HepG2 (cell line): Measurements from ENCODE around the gene DDX18. TPM values are rescaled to one million over a fixed set of nuclear protein-coding genes. Genes with fewer than 3 reads are reported as not detected.

Source experiments
- AGO2 ChIP-seq: fragments of 200-400 bp; formaldehyde crosslinking; optimal IDR thresholded peaks from 2 replicates; pipeline ENCODE3; 2017; ENCODE audit warnings: mild to moderate bottlenecking, low read depth, low read length, moderate library complexity
- ARID5B ChIP-seq: IDR thresholded peaks from 2 replicates; pipeline ENCODE4 v1.4.0; 2020; ENCODE audit warnings: mild to moderate bottlenecking, missing genetic modification reagents
- HNRNPLL ChIP-seq: fragments of 200-400 bp; formaldehyde crosslinking; IDR thresholded peaks from 2 replicates; pipeline ENCODE4 v1.6.1; 2017; ENCODE audit warnings: mild to moderate bottlenecking, low read depth, low read length; ENCODE audit not compliant: poor library complexity, severe bottlenecking
- KDM2A ChIP-seq: sonication (generic); formaldehyde crosslinking; IDR thresholded peaks from 2 replicates; pipeline ENCODE4 v1.4.0; 2020; ENCODE audit warnings: low read depth, missing genetic modification reagents, borderline replicate concordance
- MTA1 ChIP-seq: sonication (generic); formaldehyde crosslinking; IDR thresholded peaks from 2 replicates; pipeline ENCODE4 v1.4.0; 2020; ENCODE audit warnings: missing genetic modification reagents, mild to moderate bottlenecking, borderline replicate concordance
- NAIF1 ChIP-seq: sonication (generic); formaldehyde crosslinking; IDR thresholded peaks from 2 replicates; pipeline ENCODE4 v1.5.0; 2020; ENCODE audit warnings: mild to moderate bottlenecking, missing genetic modification reagents, borderline replicate concordance
- NR1H2 ChIP-seq: sonication (generic); formaldehyde crosslinking; IDR thresholded peaks from 2 replicates; pipeline ENCODE4 v1.8.1; 2022; ENCODE audit warnings: low read depth, missing genetic modification reagents, borderline replicate concordance
- PCBP1 ChIP-seq: fragments of 200-400 bp; formaldehyde crosslinking; IDR thresholded peaks from 2 replicates; pipeline ENCODE4 v1.6.1; 2017; ENCODE audit warnings: mild to moderate bottlenecking, low read depth, low read length, borderline replicate concordance
- POGZ ChIP-seq: sonication (generic); formaldehyde crosslinking; IDR thresholded peaks from 2 replicates; pipeline ENCODE4 v1.4.0; 2020; ENCODE audit warnings: mild to moderate bottlenecking, missing genetic modification reagents
- SAFB2 ChIP-seq: sonication (generic); formaldehyde crosslinking; IDR thresholded peaks from 2 replicates; pipeline ENCODE4 v1.5.1; 2020; ENCODE audit warnings: missing genetic modification reagents, low read depth, mild to moderate bottlenecking, borderline replicate concordance
- ZFP62 ChIP-seq: sonication (generic); formaldehyde crosslinking; IDR thresholded peaks from 2 replicates; pipeline ENCODE4 v1.4.0; 2020; ENCODE audit warnings: missing genetic modification reagents
- ZFYVE20 ChIP-seq: sonication (generic); formaldehyde crosslinking; IDR thresholded peaks from 2 replicates; pipeline ENCODE4 v1.8.0; 2023; ENCODE audit warnings: low read depth, mild to moderate bottlenecking, moderate library complexity, missing genetic modification reagents, borderline replicate concordance
- ZNF501 ChIP-seq: sonication (generic); formaldehyde crosslinking; IDR thresholded peaks from 2 replicates; pipeline ENCODE4 v1.5.1; 2020; ENCODE audit warnings: mild to moderate bottlenecking, moderate library complexity, missing genetic modification reagents
- ZNF761 ChIP-seq: sonication (generic); formaldehyde crosslinking; conservative IDR thresholded peaks from 2 replicates; pipeline ENCODE4 v1.4.0; 2020; ENCODE audit warnings: mild to moderate bottlenecking, missing genetic modification reagents
- polyA plus RNA-seq, 8 experiments: library from polyadenylated mRNA; depleted of rRNA in 3 of 8; stranded (reverse) in 7 of 8; unstranded in 1 of 8; fragments of >200 nt; fragmentation: Illumina TruSeq in 4 of 8; extraction: Trizol in 4 of 8; gene quantifications; 2 replicates each; pipeline versions ENCODE4 v1.2.1 to v1.2.3, GENCODE V29; 2011 to 2016; ENCODE audit warnings: low read depth in 4 of 8, missing spikeins in 1 of 8, mixed read lengths in 1 of 8; ENCODE audit not compliant: insufficient read depth in 1 of 8
- total RNA-seq, 5 experiments: library from RNA; depleted of rRNA; stranded (reverse); fragments of >200 nt; fragmentation: Illumina TruSeq; extraction: Trizol; gene quantifications; 2 replicates each; pipeline ENCODE4 v1.2.3, GENCODE V29; 2016; ENCODE audit warnings: low read depth in 1 of 5
- TF ChIP-seq, protein P1 (sequence below): IDR thresholded peaks from 2 replicates; pipeline ENCODE4 v1.6.1; 2016; ENCODE audit warnings: low read depth
- TF ChIP-seq, protein P2 (sequence below): sonication (generic); formaldehyde crosslinking; IDR thresholded peaks from 2 replicates; pipeline ENCODE4 v1.4.0; 2020; ENCODE audit warnings: missing genetic modification reagents
- TF ChIP-seq, protein P3 (sequence below): sonication (generic); formaldehyde crosslinking; IDR thresholded peaks from 2 replicates; pipeline ENCODE4 v1.9.0; 2022; ENCODE audit warnings: low read depth, missing genetic modification reagents

The DDX18 gene
- total and polyA plus RNA-seq, 2 of the 13 experiments (the other 11 are each of a cell fraction or from before 2014, with no cell fraction given) = 64.0 to 134 TPM

DNA sequence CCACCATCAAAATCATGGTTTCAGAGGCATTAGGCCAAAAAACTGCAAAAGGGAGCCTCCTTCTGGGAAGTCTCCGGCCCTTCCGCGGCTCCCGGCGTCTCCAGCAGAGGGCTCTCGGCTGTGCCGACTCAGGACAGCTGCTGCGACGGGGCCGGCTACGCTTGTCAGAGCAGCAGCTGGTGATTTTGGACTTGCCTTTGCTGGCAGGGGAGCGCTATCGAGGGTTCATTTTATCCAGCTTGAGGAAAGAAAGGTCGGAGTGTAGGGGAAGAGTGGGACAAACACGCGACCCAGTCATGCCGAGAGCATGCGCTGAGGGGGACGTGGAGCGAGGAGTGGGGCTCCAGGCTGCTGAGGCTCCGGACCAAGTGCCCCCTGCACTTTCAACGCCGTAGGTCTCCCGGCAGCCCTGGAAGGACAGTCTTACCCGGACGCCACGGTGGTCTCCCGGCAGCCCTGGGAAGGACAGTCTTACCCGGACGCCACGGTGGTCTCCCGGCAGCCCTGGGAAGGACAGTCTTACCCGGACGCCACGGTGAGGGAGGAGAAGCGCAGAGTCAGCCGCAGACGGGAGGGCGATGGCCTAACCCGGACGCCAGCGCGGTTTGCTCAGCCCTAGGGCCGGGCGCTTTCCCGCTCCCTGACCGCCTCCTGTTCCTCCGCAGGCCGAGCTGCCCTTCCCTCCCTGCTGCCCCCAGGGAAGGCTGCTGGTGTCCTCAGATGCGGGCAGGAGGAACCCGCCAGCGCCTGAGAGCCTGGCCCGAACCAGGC, 21.7 kb downstream of the DDX18 start (continued):
- no peak for TF ChIP-seq ARID5B (CRISPR knock-in tag)
- TF ChIP-seq MTA1 (CRISPR knock-in tag) = no peak
- TF ChIP-seq, protein P1, sequence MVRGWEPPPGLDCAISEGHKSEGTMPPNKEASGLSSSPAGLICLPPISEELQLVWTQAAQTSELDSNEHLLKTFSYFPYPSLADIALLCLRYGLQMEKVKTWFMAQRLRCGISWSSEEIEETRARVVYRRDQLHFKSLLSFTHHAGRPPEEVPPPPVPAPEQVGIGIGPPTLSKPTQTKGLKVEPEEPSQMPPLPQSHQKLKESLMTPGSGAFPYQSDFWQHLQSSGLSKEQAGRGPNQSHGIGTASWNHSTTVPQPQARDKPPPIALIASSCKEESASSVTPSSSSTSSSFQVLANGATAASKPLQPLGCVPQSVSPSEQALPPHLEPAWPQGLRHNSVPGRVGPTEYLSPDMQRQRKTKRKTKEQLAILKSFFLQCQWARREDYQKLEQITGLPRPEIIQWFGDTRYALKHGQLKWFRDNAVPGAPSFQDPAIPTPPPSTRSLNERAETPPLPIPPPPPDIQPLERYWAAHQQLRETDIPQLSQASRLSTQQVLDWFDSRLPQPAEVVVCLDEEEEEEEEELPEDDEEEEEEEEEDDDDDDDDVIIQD (CRISPR knock-in tag) = no peak
- no peak for TF ChIP-seq SAFB2 (CRISPR knock-in tag)
- TF ChIP-seq KDM2A (CRISPR knock-in tag) = peak; percentile 81
- TF ChIP-seq, protein P2, sequence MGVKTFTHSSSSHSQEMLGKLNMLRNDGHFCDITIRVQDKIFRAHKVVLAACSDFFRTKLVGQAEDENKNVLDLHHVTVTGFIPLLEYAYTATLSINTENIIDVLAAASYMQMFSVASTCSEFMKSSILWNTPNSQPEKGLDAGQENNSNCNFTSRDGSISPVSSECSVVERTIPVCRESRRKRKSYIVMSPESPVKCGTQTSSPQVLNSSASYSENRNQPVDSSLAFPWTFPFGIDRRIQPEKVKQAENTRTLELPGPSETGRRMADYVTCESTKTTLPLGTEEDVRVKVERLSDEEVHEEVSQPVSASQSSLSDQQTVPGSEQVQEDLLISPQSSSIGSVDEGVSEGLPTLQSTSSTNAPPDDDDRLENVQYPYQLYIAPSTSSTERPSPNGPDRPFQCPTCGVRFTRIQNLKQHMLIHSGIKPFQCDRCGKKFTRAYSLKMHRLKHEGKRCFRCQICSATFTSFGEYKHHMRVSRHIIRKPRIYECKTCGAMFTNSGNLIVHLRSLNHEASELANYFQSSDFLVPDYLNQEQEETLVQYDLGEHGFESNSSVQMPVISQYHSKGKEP (CRISPR knock-in tag) = no peak
- no peak for TF ChIP-seq NR1H2
- TF ChIP-seq AGO2 = peak; percentile 97
- no peak for TF ChIP-seq NAIF1
- no peak for TF ChIP-seq PCBP1
- TF ChIP-seq, protein P3, sequence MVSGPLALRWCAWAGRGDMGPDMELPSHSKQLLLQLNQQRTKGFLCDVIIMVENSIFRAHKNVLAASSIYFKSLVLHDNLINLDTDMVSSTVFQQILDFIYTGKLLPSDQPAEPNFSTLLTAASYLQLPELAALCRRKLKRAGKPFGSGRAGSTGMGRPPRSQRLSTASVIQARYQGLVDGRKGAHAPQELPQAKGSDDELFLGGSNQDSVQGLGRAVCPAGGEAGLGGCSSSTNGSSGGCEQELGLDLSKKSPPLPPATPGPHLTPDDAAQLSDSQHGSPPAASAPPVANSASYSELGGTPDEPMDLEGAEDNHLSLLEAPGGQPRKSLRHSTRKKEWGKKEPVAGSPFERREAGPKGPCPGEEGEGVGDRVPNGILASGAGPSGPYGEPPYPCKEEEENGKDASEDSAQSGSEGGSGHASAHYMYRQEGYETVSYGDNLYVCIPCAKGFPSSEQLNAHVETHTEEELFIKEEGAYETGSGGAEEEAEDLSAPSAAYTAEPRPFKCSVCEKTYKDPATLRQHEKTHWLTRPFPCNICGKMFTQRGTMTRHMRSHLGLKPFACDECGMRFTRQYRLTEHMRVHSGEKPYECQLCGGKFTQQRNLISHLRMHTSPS (CRISPR knock-in tag) = no peak
- TF ChIP-seq ZFP62 (CRISPR knock-in tag) = no peak
- no peak for TF ChIP-seq ZFYVE20 (CRISPR knock-in tag)
- no peak for TF ChIP-seq ZNF761 (CRISPR knock-in tag)
- TF ChIP-seq POGZ = no peak
- peak; percentile 37 for TF ChIP-seq HNRNPLL
- TF ChIP-seq ZNF501 = peak; percentile 17; the same call in 1 of the 2 replicates
